ENCODE measurements around the gene CREBZF. TPM values are rescaled to one million over a fixed set of nuclear protein-coding genes. Genes with fewer than 3 reads are reported as not detected.
A peak's percentile ranks its signal among the peaks of the same experiment; 100 is the strongest.

CREBZF gene
- total and polyA plus RNA-seq, 9 of the 15 experiments (the other 6 are each of a cell fraction or from before 2014, with no cell fraction given) = 7.2 to 70.2 (median 40.5) TPM

- TF ChIP-seq, protein P1, sequence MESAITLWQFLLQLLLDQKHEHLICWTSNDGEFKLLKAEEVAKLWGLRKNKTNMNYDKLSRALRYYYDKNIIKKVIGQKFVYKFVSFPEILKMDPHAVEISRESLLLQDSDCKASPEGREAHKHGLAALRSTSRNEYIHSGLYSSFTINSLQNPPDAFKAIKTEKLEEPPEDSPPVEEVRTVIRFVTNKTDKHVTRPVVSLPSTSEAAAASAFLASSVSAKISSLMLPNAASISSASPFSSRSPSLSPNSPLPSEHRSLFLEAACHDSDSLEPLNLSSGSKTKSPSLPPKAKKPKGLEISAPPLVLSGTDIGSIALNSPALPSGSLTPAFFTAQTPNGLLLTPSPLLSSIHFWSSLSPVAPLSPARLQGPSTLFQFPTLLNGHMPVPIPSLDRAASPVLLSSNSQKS (CRISPR knock-in tag; IDR thresholded peaks at IDR 0.05) = no peak
- TF ChIP-seq GABPA (tag; conservative IDR thresholded peaks at IDR 0.05; ENCODE audit: low read depth) (peak; percentile 49; the same call in 1 of the 2 replicates), TEAD4 (IDR thresholded peaks at IDR 0.05; ENCODE audit: low read length) (peak; percentile 48; the same call in 1 of the 2 replicates), TEAD4 (CRISPR knock-in tag; IDR thresholded peaks at IDR 0.05; ENCODE audit: borderline replicate concordance) (no peak), NUFIP1 (IDR thresholded peaks at IDR 0.05; ENCODE audit: partially characterized antibody) (no peak), SNAPC5 (CRISPR knock-in tag; IDR thresholded peaks at IDR 0.05) (no peak), RBFOX2 (IDR thresholded peaks at IDR 0.05; ENCODE audit: low read depth, low read length) (peak; percentile 87), CLOCK (CRISPR knock-in tag; IDR thresholded peaks at IDR 0.05; ENCODE audit: borderline replicate concordance) (no peak), DEAF1 (CRISPR knock-in tag; IDR thresholded peaks at IDR 0.05) (no peak), NFIC (IDR thresholded peaks at IDR 0.05) (peak; percentile 76), PTBP1 (IDR thresholded peaks at IDR 0.05; ENCODE audit: low read depth, low read length) (no peak), DNMT1 (IDR thresholded peaks at IDR 0.05) (no peak), OTX1 (CRISPR knock-in tag; IDR thresholded peaks at IDR 0.05) (no peak), NRF1 (conservative IDR thresholded peaks at IDR 0.05 in 1 of 2, IDR thresholded peaks at IDR 0.05 in 1 of 2) (peak; percentile 70 to 78)
- TF ChIP-seq, protein P2, sequence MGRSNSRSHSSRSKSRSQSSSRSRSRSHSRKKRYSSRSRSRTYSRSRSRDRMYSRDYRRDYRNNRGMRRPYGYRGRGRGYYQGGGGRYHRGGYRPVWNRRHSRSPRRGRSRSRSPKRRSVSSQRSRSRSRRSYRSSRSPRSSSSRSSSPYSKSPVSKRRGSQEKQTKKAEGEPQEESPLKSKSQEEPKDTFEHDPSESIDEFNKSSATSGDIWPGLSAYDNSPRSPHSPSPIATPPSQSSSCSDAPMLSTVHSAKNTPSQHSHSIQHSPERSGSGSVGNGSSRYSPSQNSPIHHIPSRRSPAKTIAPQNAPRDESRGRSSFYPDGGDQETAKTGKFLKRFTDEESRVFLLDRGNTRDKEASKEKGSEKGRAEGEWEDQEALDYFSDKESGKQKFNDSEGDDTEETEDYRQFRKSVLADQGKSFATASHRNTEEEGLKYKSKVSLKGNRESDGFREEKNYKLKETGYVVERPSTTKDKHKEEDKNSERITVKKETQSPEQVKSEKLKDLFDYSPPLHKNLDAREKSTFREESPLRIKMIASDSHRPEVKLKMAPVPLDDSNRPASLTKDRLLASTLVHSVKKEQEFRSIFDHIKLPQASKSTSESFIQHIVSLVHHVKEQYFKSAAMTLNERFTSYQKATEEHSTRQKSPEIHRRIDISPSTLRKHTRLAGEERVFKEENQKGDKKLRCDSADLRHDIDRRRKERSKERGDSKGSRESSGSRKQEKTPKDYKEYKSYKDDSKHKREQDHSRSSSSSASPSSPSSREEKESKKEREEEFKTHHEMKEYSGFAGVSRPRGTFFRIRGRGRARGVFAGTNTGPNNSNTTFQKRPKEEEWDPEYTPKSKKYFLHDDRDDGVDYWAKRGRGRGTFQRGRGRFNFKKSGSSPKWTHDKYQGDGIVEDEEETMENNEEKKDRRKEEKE (IDR thresholded peaks at IDR 0.05; ENCODE audit: borderline replicate concordance in 1 of 2, control insufficient read depth in 1 of 2, low read depth in 2 of 2, low read length in 1 of 2) = no peak
- TF ChIP-seq, protein P3, sequence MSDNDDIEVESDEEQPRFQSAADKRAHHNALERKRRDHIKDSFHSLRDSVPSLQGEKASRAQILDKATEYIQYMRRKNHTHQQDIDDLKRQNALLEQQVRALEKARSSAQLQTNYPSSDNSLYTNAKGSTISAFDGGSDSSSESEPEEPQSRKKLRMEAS (CRISPR knock-in tag; IDR thresholded peaks at IDR 0.05) = no peak; the same call in 1 of the 2 replicates
- TF ChIP-seq, protein P4, sequence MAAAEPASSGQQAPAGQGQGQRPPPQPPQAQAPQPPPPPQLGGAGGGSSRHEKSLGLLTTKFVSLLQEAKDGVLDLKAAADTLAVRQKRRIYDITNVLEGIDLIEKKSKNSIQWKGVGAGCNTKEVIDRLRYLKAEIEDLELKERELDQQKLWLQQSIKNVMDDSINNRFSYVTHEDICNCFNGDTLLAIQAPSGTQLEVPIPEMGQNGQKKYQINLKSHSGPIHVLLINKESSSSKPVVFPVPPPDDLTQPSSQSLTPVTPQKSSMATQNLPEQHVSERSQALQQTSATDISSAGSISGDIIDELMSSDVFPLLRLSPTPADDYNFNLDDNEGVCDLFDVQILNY (CRISPR knock-in tag; IDR thresholded peaks at IDR 0.05) = peak; percentile 79; the same call in 1 of the 2 replicates
Measured at GRCh38 chr11:85627998-85628770, 36.7 kb downstream of the CREBZF start, which contains the start of gene TMEM126B (continued).

Measured in K562 (cell line).